Dermis microvascular lymphatic vessel endothelial cell (primary cell): ENCODE data around the gene MGME1. TPM values are rescaled to one million over a fixed set of nuclear protein-coding genes. Genes with fewer than 3 reads are reported as not detected.

Experiments used
- DNase-seq, 2 donors: peaks; one replicate each; pipeline versions ENCODE4 v3.0.0 to v3.0.0-alpha.2; 2010; ENCODE audit warnings: low read depth in 2 of 2
- total RNA-seq: library from RNA; depleted of rRNA; stranded (reverse); fragments of >200 nt; gene quantifications from 2 replicates; pipeline ENCODE4 v1.2.1, GENCODE V29; 2014

Gene MGME1
- 11.3 and 12.5 TPM in 2 replicates for total RNA-seq

GRCh38 chr20:17968366-17969277 is at the start of gene MGME1, which contains the start of gene SNX5:
Gene MGME1, plus strand, starts transcription at chr20:17969018. Its CDS starts 842 bp downstream, at chr20:17969860.
Gene SNX5, minus strand, starts transcription at chr20:17968794. Its CDS starts 369 bp downstream, at chr20:17968425.
- peak; percentile 97 to 100 for DNase-seq

GRCh38 chr20:17919149-17919548 is 49.7 kb upstream of the MGME1 start:
- no peak for DNase-seq

GRCh38 chr20:17921774-17922173 is 47.0 kb upstream of the MGME1 start:
- DNase-seq, result no peak

GRCh38 chr20:17925141-17925939 is 43.5 kb upstream of the MGME1 start:
- no peak for DNase-seq

- no peak for DNase-seq
Observed at GRCh38 chr20:17925940-17926300, 42.9 kb upstream of the MGME1 start.

- no peak for DNase-seq
Observed at GRCh38 chr20:17928211-17928611, 40.6 kb upstream of the MGME1 start.

- DNase-seq, result no peak
Observed at GRCh38 chr20:17928633-17929311, 40.0 kb upstream of the MGME1 start.

GRCh38 chr20:17931513-17931912 is 37.3 kb upstream of the MGME1 start:
- no peak for DNase-seq

GRCh38 chr20:17932396-17932795 is 36.4 kb upstream of the MGME1 start:
- no peak for DNase-seq

- DNase-seq, result no peak
Observed at GRCh38 chr20:17933121-17933520, 35.7 kb upstream of the MGME1 start.

GRCh38 chr20:17933711-17934110 is 35.1 kb upstream of the MGME1 start:
- no peak for DNase-seq

- DNase-seq, result no peak
Observed at GRCh38 chr20:17934141-17934862, 34.5 kb upstream of the MGME1 start.

GRCh38 chr20:17935186-17935585 is 33.6 kb upstream of the MGME1 start:
- no peak for DNase-seq

- DNase-seq, result no peak
Observed at GRCh38 chr20:17935761-17936160, 33.1 kb upstream of the MGME1 start.

- DNase-seq, result no peak
Observed at GRCh38 chr20:17936286-17936760, 32.5 kb upstream of the MGME1 start.

GRCh38 chr20:17936761-17937732 is 31.8 kb upstream of the MGME1 start:
- peak in 1 of 2 donors; percentile 69 for DNase-seq

- peak; percentile 40 to 69 for DNase-seq
Observed at GRCh38 chr20:17938871-17939619, 29.8 kb upstream of the MGME1 start.

- DNase-seq, result no peak
Observed at GRCh38 chr20:17939622-17940223, 29.1 kb upstream of the MGME1 start.
